HG02840 (cell line): ENCODE data around the gene CHD8.

Source experiments
- ATAC-seq: cut with Tn5 transposase; IDR thresholded peaks from one replicate; pipeline ENCODE4 v1.9.1; 2021; ENCODE audit warnings: mild to moderate bottlenecking, moderate library complexity, moderate number of reproducible peaks; ENCODE audit not compliant: unreplicated experiment, low FRiP score

CHD8 gene

GRCh38 chr14:21437063-21437901, 18.6 kb downstream of the CHD8 start:
- ATAC-seq, result peak; percentile 99

- no peak for ATAC-seq
Measured at GRCh38 chr14:21436567-21437062, 19.3 kb downstream of the CHD8 start.

GRCh38 chr14:21431126-21431525, 24.8 kb downstream of the CHD8 start:
- ATAC-seq, result no peak

- no peak for ATAC-seq
Measured at GRCh38 chr14:21428930-21429329, 27.0 kb downstream of the CHD8 start.

- ATAC-seq, result no peak
Measured at GRCh38 chr14:21426692-21427091, 29.2 kb downstream of the CHD8 start.

- no peak for ATAC-seq
Measured at GRCh38 chr14:21419528-21419927, 36.4 kb downstream of the CHD8 start.

GRCh38 chr14:21415329-21415728, 40.6 kb downstream of the CHD8 start:
- no peak for ATAC-seq

- ATAC-seq, result no peak
Measured at GRCh38 chr14:21414137-21414631, 41.7 kb downstream of the CHD8 start.

- no peak for ATAC-seq
Measured at GRCh38 chr14:21408147-21408546, 47.8 kb downstream of the CHD8 start.

GRCh38 chr14:21406213-21406612, 49.7 kb downstream of the CHD8 start:
- no peak for ATAC-seq

GRCh38 chr14:21405097-21405496, 50.8 kb downstream of the CHD8 start:
- ATAC-seq, result no peak

GRCh38 chr14:21399311-21399870, 56.5 kb downstream of the CHD8 start:
- no peak for ATAC-seq

- no peak for ATAC-seq
Measured at GRCh38 chr14:21398901-21399300, 57.0 kb downstream of the CHD8 start.

GRCh38 chr14:21395450-21395849, 60.5 kb downstream of the CHD8 start:
- ATAC-seq, result no peak

GRCh38 chr14:21385188-21385904, 70.6 kb downstream of the CHD8 start:
- ATAC-seq, result no peak

- ATAC-seq, result peak; percentile 5
Measured at GRCh38 chr14:21384494-21384851, 71.5 kb downstream of the CHD8 start.

GRCh38 chr14:21383848-21384493, 72.0 kb downstream of the CHD8 start, which contains the start of gene SUPT16H:
Gene SUPT16H (minus strand): TSS chr14:21384019. CDS start chr14:21383927, 92 bp downstream.
- ATAC-seq, result peak; percentile 90

- no peak for ATAC-seq
Measured at GRCh38 chr14:21382886-21383847, 72.8 kb downstream of the CHD8 start.

- ATAC-seq, result no peak
Measured at GRCh38 chr14:21382095-21382494, 73.8 kb downstream of the CHD8 start.
